CD4-positive, alpha-beta T cell treated with Interleukin-6 at 100 ng/mL for 8 hours (primary cell): ENCODE measurements around the gene PDE4D.
"Not testable (repeated sequence)": the region's sequence is repeated elsewhere in the genome, so short reads cannot be mapped to it uniquely, and the experiment has no call there.

Source experiments
- DNase-seq: peaks from one replicate; pipeline ENCODE4 v3.0.0-alpha.2; 2020; ENCODE audit warnings: mixed read lengths, low spot score

Gene PDE4D

DNA sequence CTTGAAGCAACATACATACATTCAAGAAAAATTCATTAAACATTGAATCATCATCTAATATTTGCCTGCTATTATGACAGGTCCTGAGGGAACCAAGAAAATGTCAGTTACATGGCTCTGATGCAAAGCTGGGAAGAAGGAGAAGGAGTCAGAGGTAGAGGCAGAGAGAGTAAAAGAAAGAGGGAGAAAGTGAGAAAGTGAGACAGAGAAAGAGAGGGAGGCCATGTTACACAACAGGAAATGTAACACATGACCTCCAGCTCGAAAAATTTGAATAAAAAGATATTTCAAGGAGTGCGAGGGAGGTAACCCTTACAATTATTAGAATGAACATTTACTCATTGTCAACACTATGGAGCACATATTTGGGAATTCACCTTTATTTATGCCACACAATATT lies 189.7 kb downstream of the PDE4D start:
- DNase-seq = no peak

DNA sequence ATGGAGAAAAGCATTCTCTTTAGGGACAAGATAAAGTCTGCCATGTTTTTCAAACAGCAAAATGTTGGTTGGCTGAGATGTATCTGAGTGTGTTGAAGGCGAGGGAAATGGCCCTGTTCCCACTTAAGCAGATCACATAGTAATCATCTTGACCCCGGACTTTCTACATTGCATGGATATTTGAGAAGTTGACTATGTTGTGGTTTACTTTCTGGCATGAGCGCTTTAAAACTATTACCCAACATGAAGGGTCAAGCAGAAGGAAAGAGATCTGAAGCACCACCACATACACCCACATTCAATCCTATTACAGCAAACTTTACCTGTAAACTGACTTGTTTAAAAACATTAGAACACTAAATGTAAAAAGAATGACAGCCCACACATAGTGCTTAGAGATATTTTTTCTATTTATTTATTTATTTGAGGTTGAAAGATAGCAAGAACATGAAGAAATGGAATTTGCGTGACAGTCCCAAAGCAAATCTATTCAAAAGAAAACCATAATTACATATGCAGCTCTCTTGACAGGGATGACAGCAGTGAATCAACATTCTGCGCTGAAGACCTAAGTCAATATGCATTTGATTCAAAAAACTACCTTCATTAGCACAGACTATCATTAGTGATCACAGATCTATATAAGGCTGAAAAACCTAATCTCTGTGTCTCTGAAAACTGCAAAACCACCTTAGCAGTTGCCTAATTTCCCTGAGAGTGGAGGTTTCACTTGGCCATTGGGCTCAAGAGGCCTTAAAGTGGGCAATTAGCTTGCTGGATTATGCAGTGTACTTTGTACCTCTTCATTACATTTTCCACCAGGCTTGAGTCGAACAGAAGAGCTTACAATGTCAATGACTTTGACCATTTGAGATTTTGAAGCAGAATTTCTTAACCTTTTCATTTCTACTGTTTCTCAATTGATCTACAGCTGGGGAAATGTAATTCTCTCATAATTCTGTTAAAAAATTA lies 195.0 kb downstream of the PDE4D start:
- no peak for DNase-seq

DNA sequence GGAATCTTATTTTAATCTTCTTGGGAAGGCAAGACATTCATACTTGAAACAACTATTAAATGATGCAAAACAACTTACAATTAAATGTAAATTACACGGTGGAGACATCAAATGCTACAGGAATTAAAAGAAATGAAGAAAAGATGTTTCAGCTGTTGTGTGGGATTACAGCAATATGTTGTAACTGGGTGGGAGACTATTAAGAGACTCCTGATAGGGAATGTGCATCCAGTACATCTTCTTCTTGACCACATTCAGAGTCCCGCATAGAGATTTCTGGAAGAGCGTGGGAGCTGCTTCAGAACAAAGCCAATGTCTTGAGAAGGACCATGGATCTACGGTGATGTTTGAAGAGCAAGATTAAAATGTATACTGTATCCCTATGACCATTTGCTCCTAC lies 199.1 kb downstream of the PDE4D start:
- DNase-seq = no peak

GRCh38 chr5:59693492-59694309 lies 199.8 kb downstream of the PDE4D start:
- no peak for DNase-seq

DNA sequence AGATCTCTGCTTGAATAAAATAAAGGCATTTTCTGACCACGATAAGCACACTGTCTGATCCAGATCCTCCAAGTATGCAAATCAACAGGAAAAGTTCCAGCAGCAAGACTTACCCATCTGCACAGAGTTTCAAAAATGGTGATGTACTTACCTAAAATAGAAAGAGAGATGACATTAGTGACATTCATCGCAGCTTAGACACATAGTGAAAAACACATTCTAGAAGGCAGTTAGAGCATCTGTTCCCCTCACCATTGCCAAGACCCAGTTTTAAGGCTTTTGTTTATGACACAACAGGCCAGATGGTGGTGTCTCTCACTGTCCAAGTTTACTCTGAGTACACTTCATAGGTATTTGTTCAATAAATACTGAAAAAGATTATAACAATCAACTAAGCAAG lies 207.7 kb downstream of the PDE4D start:
- no peak for DNase-seq

GRCh38 chr5:59685191-59685530 lies 208.4 kb downstream of the PDE4D start:
- DNase-seq = no peak

GRCh38 chr5:59684388-59685190 lies 208.9 kb downstream of the PDE4D start:
- no peak for DNase-seq

DNA sequence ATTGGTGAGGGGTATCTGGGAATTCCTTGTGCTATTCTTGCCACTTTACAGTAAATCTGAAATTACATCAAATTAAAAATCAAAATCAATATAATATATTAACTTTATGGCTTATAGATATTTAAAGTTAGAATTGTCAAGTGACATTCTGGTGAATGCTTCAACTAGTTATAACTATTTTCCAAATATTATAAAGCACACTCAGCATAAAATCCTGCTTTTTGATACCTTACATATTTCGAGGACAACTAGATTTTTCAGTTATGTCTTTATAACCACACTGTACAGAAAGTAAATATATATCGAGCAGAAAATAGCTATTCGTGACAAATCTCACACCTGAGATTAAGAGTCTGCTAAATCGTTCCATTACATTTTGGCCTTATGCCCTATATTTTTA lies 210.2 kb downstream of the PDE4D start:
- DNase-seq = no peak

- no peak for DNase-seq
Measured at GRCh38 chr5:59682542-59682941, 211.0 kb downstream of the PDE4D start.

DNA sequence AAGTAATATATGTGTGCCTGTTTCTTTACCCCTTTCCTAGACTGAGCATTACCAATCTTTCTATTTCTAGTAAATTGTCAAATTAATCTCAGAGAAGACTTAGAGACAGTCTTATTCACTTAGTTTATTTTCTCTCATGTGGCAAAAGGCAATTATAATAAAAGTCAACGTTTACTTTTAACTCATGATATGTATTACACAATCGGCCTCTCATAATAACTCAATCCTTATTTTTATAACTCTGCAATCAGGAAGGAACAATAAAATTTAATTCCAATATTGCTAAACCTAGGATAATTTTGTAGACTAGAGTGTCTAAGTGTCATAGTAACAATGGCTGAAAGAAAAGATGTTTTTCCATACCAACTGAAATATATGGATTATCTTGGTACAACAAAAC lies 214.6 kb downstream of the PDE4D start:
- DNase-seq = no peak

GRCh38 chr5:59674763-59675162 lies 218.8 kb downstream of the PDE4D start:
- no peak for DNase-seq

DNA sequence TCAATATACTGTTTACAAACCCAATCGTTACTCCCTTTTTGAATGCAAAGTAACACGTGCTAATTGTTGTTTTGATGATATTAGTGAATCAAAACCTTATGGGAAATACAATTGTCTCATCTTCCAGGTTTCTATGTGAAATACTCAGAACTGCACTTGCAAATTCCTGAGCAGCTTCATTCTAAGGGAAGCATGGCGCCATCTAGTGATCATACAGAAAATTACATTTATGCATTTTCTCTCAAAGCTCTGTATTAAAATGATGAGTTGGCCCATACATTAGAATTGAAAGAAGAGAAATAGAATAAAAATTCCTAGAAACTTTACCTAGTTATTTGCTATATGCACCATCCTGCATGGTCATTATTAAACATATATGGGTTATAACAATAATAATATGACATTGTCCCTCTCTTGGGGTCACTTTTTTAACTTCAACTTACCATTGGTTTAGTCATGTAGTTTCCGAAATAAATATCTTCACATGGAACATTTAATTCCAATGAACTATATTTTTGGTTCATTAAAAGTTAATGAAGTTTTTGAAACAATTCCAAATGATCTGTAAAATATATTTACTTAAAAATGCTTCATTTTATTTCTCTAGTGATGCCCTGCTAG lies 220.0 kb downstream of the PDE4D start:
- peak; percentile 19 for DNase-seq

DNA sequence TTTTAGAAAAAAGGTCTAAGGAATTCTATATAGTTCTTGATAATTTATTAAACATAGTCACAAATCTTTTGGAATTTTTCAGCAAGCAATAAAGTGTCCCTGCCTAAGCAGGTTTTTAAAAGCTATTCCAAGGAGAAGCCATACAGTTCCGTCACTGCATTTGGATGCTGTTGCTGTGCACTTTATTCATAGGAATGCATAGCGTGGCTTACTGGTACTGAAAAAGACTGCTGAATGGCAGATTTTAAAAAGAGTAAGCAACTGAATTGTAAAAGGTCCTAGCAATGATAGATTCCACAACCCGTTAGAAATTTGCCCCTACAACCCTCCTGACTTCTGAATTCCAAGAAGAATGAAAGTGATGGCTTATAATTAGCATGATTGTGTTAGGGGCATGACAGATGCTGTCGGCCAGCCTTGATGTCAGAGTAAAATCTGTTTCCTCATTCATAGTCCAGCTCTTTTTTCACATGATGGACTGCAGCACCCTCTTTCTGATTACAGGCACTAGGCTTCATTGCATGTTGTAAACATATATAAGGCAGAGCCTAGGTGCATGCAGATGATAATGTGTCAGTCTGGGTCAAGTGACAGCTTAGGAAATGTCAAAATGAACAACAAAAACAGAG lies 227.0 kb downstream of the PDE4D start:
- DNase-seq = no peak

- not testable (repeated sequence) for DNase-seq
Measured at GRCh38 chr5:59665832-59666203, 227.7 kb downstream of the PDE4D start.

DNA sequence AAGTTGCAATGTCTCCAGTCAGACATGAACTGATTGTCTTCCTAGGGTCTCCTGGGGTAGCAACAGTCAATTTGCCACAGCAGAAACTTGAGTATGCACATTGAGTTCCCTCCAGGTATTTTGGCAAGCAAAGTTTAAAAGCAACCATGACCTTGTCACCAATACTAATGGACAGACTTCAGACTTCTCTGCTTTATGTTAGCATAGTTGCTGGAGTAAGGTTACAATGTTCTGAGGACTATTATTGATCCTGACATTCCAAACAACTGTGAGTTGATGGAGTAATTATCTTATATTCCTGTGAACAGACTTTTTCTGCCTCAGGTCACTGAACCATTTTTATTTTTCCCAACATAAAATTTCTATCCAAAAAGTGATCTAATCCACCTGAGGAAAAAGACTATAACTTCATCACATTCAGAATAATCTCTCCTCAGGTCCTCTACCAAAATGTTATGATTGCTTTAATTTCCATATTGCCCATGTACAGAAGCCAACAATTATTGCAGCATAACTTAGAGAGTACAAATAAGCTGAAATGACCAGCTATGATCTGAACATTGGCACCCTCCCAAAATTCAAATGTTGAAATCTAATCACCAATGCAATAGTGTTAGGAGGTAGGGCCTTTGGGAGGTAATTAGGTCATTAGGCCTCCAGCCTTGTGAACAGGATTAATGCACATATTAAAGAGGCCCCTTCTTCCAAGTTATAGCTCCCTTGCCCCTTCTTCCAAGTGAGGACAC lies 228.3 kb downstream of the PDE4D start:
- DNase-seq = no peak

DNA sequence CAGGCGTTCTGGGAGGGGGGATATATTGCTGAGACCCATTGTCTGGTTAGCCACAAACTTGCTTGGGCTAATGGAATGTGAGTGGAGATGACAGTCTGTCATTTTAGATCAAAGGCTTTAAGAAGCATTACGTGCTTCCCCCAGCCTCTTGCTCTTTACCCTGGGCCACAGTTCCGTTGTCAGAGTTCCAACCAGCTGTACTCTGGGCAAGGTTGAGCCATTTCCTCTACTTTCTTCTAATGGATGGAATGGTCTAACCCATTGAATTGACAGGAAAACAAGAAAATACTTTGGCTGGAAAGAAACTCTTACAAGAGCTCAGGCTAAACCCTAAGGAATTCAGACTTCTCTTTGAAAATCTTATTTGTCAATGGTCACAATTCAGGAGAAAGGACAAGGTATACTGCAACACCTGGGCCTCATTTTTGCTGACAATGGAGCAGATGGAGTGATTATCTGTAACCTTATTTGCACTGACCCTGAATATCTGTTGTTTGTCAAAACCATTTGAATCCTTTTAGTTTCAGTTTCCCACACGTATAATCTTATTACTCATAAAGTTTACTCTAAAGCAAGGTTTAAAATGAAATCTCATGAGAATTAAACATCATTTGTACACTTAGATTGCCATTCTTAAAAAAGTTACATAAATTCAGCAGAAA lies 231.4 kb downstream of the PDE4D start:
- no peak for DNase-seq

DNA sequence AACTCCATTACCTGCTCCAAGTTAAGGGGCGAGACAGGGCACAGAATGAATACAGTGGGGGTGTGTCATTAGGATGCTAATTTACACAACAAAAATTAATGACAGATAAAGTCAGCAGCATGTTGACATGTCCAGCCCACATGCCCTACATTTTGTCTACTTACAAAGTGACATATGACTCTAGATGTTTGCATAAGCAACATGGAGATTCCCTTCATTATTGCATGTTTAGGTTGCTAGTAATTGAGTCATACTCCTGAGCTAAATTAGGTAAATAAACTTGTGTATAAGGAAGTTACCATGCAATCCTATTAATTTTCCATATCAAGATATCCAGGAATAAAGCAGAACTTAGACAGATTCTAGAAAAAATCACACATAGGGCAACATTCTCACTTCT lies 232.2 kb downstream of the PDE4D start:
- DNase-seq = no peak

DNA sequence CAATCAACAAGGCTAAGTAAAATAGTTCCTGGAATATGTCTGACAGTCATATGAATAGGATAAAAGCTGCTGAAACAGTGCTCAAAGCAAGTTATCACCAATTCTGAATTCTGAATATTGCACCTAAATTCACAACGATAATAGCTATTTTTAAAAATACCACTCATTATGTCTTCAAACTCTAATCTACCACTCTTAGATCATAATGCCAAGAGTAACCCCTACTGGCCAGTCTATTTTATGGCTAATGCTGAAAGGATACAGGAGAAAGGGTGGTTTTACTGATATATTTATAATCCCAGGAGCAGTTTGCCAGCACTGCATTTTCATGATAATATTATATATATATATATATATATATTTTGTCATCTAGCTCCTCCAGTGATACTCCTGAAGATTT lies 232.8 kb downstream of the PDE4D start:
- no peak for DNase-seq

- DNase-seq = no peak
Measured at GRCh38 chr5:59656351-59657254, 236.9 kb downstream of the PDE4D start.
